KOPT-K1 (cell line): ENCODE measurements around the gene C6orf89.

Source experiments
- H3K27ac ChIP-seq: fragments of 200-600 bp; sonication (generic); 2 replicates; pipeline ENCODE4 v1.5.1; 2016; ENCODE audit warnings: antibody characterized with exemption, mild to moderate bottlenecking, low read depth, low read length; ENCODE audit not compliant: poor library complexity, severe bottlenecking
- H3K36me3 ChIP-seq: fragments of 200-600 bp; sonication (generic); 2 replicates; pipeline ENCODE4 v1.5.1; 2017; ENCODE audit warnings: antibody characterized with exemption, mild to moderate bottlenecking, low read length, moderate library complexity; ENCODE audit not compliant: insufficient read depth
- H3K9me3 ChIP-seq: fragments of 200-600 bp; sonication (generic); 2 replicates; pipeline ENCODE4 v1.5.1; 2017; ENCODE audit warnings: antibody characterized with exemption, low read length, mild to moderate bottlenecking; ENCODE audit not compliant: insufficient read depth, poor library complexity, severe bottlenecking

Gene C6orf89

GRCh38 chr6:36863670-36864540 lies 21.8 kb upstream of the C6orf89 start:
- H3K27ac ChIP-seq = no peak overlapping the region
- no peaks in the 10 kb centered on the region for H3K9me3 ChIP-seq
- H3K36me3 ChIP-seq = peaks cover 99% of the 10 kb centered on the region

- peaks cover 100% of the 10 kb centered on the region for H3K36me3 ChIP-seq
- no peaks in the 10 kb centered on the region for H3K9me3 ChIP-seq
- no peak overlapping the region for H3K27ac ChIP-seq
Observed at GRCh38 chr6:36865835-36866234, 19.9 kb upstream of the C6orf89 start.

DNA sequence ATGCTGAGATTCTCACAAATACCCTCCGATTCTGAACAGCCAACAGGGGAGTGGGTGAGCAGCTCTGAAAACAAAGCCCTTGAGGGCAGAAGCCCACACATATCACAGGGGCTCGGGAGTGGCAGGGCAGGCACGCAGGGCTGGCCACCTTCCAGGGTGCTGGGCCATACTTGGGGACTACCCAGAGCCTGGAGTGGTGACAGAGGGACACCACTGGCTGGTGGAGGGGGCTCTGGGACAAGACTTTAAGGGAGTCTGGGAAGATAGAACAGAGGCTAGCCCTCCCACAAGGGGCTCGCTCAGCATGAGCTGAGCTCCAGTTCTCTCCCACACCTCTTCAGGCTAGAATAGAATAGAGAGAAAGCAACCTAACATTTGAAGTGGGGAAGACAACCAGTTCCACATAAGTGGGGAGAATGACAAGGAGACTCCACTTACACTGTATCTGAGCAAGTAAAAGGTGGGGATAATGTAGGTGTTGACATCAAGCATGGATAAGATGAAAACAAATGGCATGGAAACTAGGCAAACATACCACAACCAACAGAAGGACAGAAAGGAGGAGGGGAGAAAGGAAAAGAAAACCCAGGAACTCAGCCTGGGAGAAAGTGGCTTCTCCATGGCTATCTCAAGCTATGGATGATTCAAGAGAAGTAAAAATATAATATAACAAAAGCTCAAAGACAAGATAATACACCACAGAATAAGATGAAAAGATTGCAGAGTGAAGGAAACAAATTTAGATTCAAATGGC lies 18.1 kb upstream of the C6orf89 start:
- no peak overlapping the region for H3K27ac ChIP-seq
- H3K9me3 ChIP-seq = no peaks in the 10 kb centered on the region
- H3K36me3 ChIP-seq = peaks cover 93% of the 10 kb centered on the region

GRCh38 chr6:36871686-36872085 lies 14.1 kb upstream of the C6orf89 start:
- peaks cover 52% of the 10 kb centered on the region for H3K36me3 ChIP-seq
- H3K27ac ChIP-seq = no peak overlapping the region
- H3K9me3 ChIP-seq = no peaks in the 10 kb centered on the region

DNA sequence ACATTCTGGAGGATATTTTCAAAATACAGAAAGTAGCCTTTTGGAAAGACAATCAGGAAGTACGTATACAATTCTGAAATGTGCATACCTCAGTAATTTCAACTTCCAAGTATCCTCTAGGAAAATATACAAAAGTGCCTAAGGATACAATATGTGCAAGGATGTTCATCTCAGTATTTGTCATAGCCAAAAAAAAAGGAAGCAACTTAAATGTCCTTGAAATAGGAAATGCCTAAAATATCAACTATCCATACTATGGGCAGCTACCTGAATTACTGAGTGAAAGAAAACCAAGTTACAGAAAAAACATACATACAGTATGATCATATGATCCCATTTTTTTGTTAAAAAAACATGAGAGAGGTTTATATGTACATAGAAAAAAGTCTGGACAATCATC lies 12.6 kb upstream of the C6orf89 start:
- H3K27ac ChIP-seq = peak overlapping the region; percentile 96
- H3K36me3 ChIP-seq = peaks cover 38% of the 10 kb centered on the region
- no peaks in the 10 kb centered on the region for H3K9me3 ChIP-seq

- H3K9me3 ChIP-seq = no peaks in the 10 kb centered on the region
- peak overlapping the region; percentile 96 for H3K27ac ChIP-seq
- H3K36me3 ChIP-seq = peaks cover 31% of the 10 kb centered on the region
Observed at GRCh38 chr6:36873612-36874442, 11.9 kb upstream of the C6orf89 start.

GRCh38 chr6:36874443-36875249 lies 11.1 kb upstream of the C6orf89 start, which contains the start of gene PPIL1:
Gene PPIL1 (minus strand): TSS chr6:36874803. CDS start chr6:36874772, 31 bp downstream.
- no peaks in the 10 kb centered on the region for H3K9me3 ChIP-seq
- H3K27ac ChIP-seq = peak within 1 kb of the TSS; percentile 96
- H3K36me3 ChIP-seq = peaks cover 23% of the 10 kb centered on the region

DNA sequence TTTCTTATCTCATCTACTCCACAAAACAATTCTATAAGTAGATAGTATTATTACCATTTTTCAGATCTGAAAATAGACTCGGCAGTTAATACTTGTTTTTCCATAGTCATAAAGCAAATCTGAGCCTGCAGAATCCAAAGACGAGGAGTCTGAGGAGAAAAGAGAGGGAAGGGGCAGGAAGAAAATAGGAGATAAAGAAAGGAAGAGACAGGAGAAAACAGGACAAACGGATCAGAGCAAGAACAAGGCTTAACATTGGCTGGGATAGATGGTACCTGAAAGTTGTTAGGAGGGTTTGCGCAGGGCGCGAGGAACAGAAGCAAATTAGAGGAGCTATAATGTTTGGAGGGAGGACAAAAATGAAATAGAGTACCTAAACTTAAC lies 10.5 kb upstream of the C6orf89 start:
- H3K36me3 ChIP-seq = peaks cover 17% of the 10 kb centered on the region
- no peaks in the 10 kb centered on the region for H3K9me3 ChIP-seq
- H3K27ac ChIP-seq = peak overlapping the region; percentile 96

DNA sequence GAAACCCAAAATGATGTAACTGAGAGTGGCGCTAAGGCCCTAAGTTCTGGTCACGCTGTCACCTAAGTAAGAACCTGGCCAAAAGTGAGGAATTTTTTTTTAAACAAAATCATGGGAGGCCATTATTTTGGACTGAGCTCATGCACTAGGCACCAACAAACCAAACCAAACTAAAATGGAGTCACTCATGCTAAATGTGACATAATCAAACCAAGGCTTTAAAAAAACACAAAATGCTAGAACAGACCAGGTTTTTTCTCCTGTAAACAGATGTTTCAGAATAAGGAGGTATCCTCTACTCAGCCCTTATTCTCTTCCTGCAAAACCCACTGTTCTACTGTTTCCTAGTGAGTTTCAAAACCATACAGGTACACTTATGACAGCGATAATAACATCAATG lies 1.1 kb upstream of the C6orf89 start:
- Histone ChIP-seq H3K36me3 (no peaks in the 10 kb centered on the region), H3K9me3 (no peaks in the 10 kb centered on the region), H3K27ac (peak overlapping the region; percentile 97)

- no peaks in the 10 kb centered on the region for H3K9me3 ChIP-seq
- peak overlapping the region; percentile 97 for H3K27ac ChIP-seq
- 0 out of 2 replicates have a peak, but pooled peaks cover 3% of the 10 kb centered on the region for H3K36me3 ChIP-seq
Observed at GRCh38 chr6:36886950-36887618, 1.3 kb downstream of the C6orf89 start.

GRCh38 chr6:36888115-36888643 lies 2.4 kb downstream of the C6orf89 start:
- Histone ChIP-seq H3K9me3 (no peaks in the 10 kb centered on the region), H3K27ac (peak overlapping the region; percentile 97), H3K36me3 (peaks cover 14% of the 10 kb centered on the region)

GRCh38 chr6:36888654-36889481 lies 3.1 kb downstream of the C6orf89 start:
- Histone ChIP-seq H3K9me3 (no peaks in the 10 kb centered on the region), H3K36me3 (peaks cover 21% of the 10 kb centered on the region), H3K27ac (peak overlapping the region; percentile 97)

DNA sequence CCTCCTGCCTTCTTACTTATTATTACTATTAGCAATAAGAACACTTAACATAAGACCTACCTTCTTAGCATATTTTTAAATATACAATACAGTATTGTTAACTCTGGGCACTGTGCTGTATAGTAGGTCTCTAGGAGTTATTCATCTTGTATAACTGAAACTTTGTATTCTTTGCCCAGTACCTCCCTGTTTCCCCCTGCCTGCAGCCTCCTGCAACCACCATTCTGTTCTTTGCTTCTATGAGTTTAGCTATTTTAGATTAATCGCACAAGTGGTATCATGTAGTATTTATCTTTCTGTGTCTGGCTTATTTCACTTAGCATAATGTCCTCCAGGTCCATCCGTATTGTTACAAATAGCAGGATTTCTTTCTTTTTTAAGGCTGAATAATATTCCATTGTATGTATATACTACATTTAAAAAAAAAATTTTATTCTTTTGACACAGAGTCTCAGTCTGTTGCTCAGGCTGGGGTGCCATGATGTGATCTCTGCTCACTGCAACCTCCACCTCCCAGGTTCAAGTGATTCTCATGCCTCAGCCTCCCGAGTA lies 4.4 kb downstream of the C6orf89 start:
- Histone ChIP-seq H3K9me3 (no peaks in the 10 kb centered on the region), H3K27ac (peak overlapping the region; percentile 97), H3K36me3 (peaks cover 34% of the 10 kb centered on the region)
